ENCODE results near the gene SNX15.
A peak's percentile ranks its signal among the peaks of the same experiment; 100 is the strongest.
"Not testable (repeated sequence)": the region's sequence is repeated elsewhere in the genome, so short reads cannot be mapped to it uniquely, and the experiment has no call there.

The SNX15 gene, protein sequence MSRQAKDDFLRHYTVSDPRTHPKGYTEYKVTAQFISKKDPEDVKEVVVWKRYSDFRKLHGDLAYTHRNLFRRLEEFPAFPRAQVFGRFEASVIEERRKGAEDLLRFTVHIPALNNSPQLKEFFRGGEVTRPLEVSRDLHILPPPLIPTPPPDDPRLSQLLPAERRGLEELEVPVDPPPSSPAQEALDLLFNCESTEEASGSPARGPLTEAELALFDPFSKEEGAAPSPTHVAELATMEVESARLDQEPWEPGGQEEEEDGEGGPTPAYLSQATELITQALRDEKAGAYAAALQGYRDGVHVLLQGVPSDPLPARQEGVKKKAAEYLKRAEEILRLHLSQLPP

DNA sequence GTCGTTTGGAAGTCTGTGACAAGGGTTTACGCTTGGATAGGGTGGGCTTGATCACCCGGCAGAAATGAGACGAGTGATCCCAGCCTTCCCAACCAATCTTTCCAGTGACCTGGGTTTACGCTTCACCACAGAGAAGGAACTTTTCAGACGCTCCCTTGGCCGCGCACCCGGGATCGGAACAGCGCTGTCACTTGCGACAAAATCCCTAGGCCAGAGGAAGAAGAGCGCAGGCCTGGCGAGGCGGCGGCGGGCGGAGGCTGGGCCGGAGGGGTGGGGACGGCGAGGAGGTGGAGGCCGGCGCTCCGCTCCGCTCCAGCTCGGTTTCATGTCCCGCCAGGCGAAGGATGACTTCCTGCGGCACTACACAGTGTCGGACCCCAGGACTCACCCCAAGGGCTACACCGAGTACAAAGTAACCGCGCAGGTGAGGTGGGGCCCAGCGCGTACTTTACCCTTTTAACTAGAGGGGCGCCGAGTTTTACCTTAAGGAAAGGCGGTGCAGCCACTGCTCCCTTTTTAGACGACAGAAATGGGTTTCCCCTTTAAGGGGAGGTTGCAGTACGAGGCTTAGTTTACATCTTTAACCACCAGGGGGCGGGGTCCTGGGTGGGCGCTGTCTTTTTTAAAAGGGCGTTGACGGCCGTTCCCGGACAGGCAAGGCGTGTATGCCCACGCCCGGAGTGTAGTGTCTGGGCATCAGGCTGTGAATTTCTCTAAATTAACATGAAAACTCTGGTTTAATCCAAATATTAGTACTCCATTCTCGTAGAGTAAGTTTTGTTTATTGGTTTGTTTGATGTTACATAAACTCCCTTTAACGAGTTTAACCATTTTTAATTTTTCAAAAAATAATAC, at the start of gene SNX15:
SNX15 (plus strand) TSS at position 227 of the 855 bp plus-strand sequence; CDS start at position 326, 99 bp downstream.
- peak; percentile 79 for DNase-seq

DNA sequence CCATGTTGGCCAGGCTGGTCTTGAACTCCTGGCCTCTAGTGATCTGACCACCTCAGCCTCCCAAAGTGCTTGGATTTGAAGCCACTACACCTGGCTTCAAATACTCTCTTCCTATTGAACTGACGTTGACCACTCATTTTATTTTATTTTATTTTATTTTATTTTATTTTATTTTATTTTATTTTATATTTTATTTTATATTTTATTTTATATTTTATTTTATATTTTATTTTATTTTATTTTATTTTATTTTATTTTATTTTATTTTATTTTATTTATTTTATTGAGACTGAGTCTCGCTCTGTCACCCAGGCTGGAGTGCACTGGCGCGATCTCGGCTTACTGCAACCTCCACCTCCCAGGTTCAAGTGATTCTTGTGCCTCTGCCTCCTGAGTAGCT, 43.9 kb upstream of the SNX15 start:
- DNase-seq: not testable (repeated sequence)

DNA sequence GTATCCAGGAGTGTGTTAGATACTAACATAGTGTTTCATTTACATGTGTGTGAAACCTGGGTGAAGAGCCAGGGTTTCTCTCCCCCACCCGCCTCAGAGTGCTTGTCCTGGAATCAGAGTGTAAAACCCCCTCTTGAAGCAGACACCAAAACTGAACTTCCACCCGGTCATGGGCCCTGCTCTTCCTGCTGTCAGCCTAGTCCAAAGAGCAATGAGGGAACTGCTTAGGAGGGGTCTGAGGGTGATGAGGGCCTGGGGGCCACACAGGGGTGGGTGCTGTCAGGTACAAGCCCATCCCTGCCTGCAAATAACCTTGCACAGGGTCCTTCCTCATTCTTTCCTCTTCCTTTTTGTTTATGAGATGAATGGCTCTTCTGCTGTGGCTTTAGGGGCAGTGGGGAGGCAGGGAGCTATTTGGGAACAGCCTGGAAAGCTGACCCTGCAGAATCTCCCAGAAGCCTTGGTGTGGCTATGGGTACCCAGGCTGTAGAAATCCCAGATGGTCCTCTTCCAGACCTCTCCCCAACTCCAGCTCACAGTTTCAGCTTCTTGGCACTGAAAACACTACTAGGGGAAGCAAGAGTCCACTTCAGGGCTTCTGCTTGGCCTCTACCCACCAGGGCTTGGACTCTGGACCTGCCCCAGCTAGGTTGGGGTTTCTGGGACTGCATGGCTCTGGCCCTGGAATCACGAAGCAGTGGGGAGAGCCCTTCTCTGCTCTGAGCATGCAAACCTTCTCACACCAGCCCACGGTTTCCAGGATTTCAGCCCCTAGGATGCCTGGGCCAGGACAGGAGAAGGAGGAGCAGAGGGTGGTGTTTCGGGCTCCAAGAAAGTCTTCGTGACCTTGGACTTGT, 39.0 kb upstream of the SNX15 start:
- no peak for DNase-seq

DNA sequence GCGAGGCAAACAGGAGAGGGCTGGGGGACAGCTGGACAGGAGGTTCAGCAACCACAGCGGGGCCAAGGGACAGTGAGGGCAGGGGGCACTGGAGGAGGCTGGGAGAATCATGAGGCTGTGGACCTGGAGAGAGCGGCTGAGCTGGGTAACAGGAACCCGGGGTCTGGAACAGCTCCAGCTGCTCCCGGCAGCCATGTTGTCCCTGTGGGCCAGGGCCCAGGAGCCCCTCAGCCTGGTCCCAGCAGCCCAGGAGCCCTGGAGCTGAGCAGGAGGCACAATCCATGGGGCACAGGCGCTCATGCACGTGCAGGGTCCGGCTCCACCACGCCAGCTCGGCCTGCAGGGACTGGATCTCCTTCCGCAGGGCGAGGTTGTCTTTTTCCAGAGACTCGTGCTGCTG, 37.8 kb upstream of the SNX15 start:
- no peak for DNase-seq

DNA sequence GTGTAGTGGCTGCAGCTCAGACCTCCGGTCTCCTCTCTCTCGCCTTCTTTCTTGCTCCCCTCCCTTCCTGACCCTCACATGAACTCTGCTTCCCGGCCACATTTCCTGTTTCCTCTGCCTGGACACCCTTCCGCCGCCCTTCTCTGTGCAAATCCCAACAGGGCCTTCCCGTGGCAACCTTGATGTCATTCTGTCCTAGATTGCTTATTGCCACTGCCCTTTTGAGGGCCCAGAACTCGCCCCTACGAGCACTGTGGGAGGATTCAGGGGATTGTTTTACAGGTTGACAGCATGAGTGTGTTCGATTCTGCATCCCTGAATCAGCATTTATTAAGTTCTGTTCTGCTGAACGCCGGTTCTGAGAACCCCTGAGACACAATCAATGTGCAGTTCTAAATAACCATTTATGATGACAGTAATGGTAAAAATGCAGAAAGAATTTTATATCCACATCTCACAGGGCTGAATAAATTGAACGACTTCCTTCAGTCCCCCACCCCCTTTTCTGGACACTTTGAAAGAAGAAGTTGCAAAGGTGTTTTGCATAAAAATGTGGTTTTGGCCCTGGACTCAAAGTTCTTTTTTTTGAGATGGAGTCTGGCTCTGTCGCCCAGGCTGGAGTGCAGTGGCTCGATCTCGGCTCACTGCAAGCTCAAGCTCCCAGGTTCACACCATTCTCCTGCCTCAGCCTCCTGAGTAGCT, 36.9 kb upstream of the SNX15 start:
- no peak for DNase-seq

DNA sequence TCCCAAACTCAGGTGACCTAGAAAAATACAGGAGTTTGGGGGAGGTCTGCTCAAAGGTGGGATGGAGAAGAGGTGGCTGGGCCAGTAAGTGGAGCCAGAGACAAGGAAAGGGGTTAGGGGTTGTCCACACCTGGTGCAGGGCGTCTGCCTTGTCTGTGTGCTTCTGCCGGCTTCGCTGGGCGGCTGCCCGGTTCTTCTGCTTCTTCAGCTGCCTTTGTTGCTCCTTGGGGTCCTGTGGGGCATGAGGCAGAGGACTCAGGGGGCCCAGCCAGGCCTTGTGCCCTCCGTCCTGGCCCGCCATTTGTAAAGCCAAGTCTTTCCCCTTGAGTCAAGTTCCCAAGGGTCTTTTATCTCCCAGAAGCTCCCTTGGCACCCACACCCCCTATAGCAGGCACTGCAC, 32.9 kb upstream of the SNX15 start:
- DNase-seq: no peak

DNA sequence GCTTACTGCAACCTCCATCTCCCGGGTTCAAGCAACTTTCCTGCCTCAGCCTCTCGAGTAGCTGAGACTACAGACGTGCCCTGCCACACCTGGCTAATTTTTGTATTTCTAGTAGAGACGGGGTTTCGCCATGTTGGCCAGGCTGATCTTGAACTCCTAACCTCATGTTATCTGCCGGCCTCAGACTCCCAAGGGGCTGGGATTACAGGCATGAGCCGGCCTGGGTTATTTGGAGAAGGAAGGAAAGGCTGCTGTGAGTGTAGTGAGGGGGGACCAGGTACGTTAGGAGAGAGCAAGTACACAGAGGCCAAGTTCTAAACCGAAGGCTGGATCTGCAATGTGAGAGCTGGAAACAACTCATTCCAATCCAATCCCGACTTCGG, 30.9 kb upstream of the SNX15 start:
- no peak for DNase-seq

DNA sequence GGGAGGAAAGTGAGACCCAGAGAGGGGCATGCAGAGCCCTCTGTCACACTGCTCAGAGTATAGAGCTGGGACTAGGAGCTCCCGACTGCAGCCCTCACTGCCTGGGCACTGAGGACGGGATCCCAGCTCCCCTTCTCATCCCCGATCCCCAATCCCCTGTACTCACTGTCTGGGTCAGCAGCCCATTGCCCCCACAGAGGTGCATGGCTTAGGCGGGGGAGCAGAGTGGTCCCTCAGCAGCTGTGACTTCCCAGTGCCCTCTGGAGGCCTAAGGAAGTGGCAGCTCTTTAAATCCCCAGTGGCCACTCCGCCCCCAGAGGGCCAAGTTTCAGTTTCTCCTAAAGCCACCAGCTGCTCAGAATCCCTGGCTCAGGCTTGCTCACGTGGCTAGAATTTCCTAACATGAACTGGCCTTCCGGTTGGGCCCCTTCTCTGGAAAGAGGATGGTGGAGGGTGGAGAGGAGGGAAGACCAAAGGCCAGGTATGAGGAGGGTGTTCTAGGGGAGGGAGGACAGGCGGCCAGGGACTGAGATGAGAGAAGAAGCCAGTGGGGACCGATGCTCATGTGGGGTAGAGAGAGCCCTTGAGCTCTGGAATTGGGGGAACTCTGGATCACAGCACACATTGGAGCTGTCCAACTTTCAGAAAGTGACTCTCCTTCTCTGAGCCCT, 30.4 kb upstream of the SNX15 start, which contains the start of gene BATF2:
BATF2 (minus strand) TSS at position 262 of the 671 bp plus-strand sequence; CDS start at position 205, 57 bp downstream.
- DNase-seq: no peak

DNA sequence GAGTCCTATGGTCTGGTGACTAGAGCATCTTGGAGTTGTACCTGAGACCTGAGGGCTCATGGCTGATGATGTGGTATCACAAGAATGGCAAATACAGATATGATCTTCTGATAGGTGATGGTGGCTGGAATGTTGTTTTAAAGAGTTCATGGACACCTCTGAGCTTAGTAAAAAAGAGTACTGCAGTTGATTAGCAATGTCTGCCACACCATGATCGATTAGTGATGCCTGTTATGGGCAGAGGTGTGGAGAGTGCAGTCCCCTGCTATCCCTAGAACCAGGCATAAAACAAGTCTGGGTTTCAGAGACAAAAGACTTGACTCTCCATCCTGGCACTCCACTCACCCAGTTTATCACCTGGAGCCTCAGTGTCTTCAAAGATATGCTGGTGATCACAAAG, 29.1 kb upstream of the SNX15 start:
- DNase-seq: no peak

DNA sequence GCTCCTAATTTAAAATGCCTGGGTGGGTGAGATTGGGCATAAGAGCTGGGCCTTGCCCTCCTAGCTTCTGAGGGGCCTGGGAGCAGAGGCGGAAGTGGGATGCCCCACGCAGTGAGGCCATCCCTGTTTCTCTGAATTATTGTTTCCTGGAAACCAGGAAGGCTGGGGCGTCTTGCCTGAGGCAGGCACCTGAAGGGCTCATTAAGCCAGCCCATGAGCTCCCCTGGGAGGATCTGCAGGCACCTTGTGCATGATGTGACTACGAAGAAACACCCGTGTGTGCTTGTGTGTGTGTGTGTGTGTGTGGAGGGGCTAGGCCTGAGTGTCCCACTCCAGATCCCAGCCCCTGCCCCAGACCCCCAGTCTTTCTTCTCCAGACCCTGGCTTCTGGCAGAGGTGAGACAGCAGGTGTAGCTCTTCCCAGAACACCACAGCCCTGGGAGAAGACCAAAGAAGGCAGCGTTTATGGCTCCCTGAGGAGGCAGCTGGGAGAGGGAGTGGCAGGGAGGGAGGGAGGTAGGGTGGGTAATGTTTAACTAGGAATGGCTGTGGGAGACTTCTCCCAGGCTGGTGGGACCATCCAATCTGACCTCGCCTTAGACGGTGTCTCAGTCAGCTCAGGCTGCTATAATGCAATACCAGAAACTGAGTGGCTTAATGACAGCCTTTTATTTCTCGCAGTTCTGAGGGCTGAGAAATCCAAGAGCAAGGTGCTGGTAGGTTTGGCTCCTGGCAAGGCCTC, 28.4 kb upstream of the SNX15 start:
- no peak for DNase-seq

DNA sequence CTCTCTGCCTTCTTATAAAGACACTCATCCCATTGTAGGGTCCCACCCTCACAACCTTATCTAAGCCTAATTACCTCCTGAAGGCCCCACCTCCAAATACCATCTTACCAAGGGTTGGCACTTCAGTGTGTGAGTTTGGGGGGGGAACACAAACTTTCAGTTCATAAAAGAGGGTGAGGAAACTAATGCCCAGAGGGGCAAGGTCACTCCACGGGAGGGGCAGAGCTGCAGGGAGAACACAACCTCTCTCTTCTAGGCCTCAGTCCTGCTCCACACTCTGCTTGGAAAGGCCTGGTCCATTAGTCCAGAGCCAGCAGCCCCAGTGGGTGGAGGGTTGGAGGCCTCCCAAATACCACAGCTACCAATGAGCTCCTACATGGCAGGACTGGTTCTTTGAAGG, 27.8 kb upstream of the SNX15 start:
- DNase-seq: no peak

DNA sequence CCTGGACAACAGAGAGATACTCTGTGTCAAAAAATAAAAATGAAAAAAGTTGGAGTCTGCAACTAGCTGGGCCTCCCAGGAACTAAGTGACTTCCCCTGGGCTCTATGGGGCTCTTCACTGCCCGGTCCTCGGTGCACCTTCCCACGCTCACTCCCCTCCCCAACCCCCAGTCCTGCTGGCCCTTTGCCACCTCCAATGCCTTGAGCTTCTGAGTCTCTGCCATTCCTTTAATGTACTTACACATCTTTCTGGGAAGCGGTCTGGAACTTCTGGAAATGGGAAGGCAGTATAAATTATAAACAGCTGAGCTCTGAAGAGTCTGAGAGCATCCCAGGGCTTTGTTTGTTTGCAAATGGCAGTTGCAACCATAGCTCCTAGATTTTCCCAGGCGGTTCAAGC, 24.5 kb upstream of the SNX15 start:
- DNase-seq: no peak

DNA sequence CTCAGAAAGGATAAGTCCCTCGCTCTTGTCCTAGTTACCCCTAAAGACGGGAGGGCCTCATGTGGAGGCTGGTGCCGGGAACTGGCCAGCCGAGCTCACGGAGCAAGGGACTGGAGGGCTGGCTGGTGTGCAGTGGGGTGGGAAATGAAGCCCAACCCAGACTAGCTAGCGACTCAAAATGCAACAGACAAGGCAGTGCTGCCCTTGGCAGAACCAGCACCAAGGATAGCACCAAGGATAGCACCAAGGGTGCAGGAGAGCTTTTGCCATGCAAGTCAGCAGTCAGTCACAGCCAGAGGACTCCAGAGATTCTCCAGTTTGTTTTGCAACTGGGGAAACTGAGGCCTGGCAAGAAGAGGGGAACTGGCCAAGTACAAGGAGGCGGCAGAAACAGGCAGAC, 24.0 kb upstream of the SNX15 start:
- DNase-seq: no peak

DNA sequence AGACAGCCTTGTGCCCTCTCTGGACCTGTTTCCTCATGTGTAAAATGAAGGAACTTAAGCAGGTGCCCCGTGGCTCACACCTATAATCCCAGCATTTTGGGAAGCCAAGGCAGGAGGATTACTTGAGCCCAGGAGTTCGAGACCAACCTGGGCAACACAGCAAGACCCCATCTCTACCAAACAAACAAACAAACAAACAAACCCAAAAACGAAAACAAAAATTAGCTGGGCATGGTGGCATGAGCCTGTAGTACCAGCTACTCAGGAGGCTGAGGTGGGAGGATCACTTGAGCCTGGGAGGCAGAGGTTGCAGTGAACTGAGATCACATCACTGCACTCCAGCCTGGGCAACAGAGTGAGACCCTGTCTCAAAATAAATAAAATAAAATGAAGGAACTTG, 23.3 kb upstream of the SNX15 start:
- not testable (repeated sequence) for DNase-seq

DNA sequence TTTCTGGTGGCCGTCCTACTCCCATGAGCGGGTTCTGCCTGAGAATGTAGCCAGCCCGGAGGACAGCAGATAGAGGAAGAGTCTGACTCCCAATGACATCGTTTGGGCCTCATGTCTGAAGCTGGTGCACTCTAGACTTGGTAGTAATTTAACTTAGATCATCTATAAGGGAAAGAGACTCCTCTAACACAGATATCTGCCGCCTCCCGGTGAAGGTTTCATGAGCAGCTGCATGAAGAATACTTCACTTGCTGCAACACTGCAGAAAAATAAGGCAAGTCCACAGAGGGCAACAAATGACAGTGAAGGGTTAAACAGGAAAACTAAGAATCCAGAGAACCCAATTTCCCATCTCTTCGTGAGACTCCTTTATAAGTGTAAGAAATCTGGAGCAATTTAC, 19.2 kb upstream of the SNX15 start:
- DNase-seq: no peak

DNA sequence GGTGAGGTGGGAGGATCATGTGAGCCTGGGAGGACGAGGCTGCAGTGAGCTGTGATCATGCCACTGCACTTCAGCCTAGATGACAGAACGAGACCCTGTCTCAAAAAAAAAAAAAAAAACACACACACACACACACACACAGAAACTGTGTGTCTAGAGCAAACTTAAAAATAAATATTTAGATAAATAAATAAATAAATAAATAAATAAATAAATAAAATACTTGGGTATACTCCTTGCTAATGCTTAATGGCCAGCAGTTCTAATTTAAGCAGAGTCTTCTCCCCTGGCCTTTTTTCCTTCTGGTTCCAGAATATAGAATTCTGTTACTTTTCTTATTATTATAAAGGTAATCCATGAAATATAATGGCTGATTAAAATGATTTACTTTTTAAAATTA, 18.4 kb upstream of the SNX15 start:
- no peak for DNase-seq

DNA sequence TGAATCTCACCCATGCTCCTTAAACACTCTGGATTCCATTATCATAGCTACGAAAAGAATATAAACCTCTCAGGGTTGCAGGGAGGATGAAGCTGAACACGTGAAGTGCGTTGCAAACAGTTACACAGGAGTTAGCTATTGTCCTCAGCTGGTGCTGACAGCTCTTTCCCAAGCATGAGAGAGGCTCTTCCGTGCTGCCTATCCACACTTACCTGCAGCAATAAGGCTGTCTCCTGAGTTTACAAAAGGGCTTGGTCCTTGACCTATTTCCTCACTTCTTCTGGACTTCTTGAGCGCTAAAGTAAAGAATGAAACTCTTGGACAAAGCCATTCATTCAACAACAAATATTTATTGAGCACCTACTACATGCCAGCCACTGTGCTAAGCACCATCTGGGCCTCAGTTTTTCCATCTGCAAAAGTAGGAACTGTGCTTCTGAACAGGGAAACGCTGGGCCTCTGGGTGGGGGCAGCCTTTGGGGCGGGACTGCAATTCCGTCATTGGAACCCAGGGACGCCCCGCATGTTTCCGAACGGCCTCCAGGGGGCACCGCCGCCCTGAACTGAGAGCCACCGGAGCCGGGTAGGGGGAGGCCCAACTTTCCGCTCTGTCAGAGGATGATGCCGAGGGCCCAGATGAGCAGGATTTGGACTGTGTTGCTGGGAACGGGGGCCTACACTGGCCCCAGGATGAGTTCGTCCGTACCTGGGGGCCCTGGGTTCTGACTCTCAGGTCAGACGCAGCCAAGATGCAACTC, 13.9 kb upstream of the SNX15 start:
- DNase-seq: peak; percentile 87

DNA sequence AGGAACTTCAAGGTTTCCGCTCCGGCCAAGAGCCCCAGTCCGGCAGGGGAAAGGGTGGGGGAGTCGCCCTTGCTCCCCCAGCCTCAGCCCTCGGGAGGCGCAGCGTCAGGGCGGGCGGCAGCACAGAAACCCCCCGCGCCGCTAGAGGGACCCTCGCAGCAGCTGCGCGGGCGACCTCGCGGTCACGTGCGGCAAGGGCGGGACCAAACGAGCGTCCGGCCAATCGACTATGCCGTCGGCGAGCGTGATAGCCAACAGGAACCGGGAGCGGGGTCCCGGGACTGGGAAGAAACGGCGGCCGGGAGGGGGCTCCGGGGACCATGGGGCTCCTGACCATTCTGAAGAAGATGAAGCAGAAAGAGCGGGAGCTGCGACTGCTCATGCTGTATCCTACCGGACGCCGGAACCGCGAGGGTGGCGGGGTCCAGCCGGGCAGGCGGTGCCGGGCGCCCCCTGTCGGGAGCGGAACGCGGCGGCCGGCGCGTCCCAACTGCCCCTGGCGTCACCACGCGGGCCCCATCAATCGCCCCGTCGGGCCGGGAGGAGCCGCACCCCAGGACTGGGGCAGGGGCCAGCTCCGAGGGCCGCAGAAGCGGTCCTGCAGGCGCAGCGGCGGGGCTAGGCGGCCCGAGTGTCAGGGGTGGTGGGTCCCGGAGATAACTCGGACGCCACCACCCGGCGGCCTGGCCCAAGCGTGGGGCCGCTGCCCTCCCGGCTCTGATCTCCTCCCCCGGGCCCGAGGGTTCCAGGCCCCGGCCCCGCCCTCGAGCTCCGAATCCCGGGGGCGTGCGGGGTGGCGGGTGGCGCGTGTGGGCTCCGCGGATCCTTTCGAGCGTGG, 13.1 kb upstream of the SNX15 start, which contains the start of gene ARL2:
ARL2 (plus strand) TSS at position 273 of the 838 bp plus-strand sequence; CDS start at position 321, 48 bp downstream.
- DNase-seq: peak; percentile 86

DNA sequence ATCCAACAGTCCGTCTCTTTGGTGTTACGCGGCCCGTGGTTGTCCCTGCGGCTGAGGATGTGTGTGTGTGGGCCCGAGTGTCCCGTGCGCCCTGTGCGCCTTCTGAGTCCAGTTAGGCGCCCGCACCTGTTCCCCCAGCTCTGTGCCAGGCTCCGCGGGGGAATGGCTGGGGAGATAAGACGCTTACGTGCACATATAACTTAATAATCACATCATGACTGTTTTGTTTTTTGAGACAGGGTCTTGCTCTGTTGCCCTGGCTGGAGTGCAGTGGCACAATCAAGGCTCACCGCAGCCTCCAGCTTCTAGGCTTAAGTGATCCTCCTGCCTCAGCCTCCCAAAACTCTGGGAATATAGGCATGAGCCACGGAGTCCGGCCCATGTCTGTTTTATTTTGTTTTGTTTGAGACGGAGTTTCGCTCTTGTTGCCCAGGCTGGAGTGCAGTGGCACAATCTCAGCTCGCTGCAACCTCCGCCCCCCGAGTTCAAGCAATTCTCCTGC, 12.5 kb upstream of the SNX15 start:
- no peak for DNase-seq
